Measurements from ENCODE around the gene ARHGAP36. TPM values are rescaled to one million over a fixed set of nuclear protein-coding genes. Genes with fewer than 3 reads are reported as not detected.

ARHGAP36 gene
- total RNA-seq, 4 donors from 2014 or later: not detected

- TF ChIP-seq, protein P1, sequence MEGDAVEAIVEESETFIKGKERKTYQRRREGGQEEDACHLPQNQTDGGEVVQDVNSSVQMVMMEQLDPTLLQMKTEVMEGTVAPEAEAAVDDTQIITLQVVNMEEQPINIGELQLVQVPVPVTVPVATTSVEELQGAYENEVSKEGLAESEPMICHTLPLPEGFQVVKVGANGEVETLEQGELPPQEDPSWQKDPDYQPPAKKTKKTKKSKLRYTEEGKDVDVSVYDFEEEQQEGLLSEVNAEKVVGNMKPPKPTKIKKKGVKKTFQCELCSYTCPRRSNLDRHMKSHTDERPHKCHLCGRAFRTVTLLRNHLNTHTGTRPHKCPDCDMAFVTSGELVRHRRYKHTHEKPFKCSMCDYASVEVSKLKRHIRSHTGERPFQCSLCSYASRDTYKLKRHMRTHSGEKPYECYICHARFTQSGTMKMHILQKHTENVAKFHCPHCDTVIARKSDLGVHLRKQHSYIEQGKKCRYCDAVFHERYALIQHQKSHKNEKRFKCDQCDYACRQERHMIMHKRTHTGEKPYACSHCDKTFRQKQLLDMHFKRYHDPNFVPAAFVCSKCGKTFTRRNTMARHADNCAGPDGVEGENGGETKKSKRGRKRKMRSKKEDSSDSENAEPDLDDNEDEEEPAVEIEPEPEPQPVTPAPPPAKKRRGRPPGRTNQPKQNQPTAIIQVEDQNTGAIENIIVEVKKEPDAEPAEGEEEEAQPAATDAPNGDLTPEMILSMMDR (IDR thresholded peaks at IDR 0.05): no peak
- DNase-seq (ENCODE audit: low spot score) (no peak), ATAC-seq (ENCODE audit: low FRiP score) (no peak)
Measured at GRCh38 chrX:131041667-131042066, 16.5 kb upstream of the ARHGAP36 start.

DNA sequence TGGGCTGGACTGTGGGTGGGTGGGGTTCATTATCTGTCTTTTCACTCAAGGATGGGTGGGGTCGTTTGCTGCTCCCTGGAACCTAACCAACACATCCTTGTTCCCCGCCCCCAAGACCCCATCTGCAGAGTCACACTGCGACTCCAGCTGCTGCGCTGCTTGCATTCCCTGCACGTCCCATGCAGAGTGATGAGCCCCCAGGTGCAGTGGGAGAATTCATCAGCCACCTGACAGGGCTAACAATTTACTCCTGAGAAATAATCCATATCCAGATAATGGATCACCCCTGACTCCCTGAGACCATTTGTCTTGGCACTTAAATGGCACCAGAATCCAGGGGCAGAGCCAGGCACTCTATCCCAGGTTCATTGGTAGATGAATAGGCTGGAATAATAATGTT, 12.4 kb upstream of the ARHGAP36 start:
- TF ChIP-seq, protein P1 (IDR thresholded peaks at IDR 0.05): no peak
- DNase-seq (ENCODE audit: low spot score) (no peak), ATAC-seq (ENCODE audit: low FRiP score) (no peak)

DNA sequence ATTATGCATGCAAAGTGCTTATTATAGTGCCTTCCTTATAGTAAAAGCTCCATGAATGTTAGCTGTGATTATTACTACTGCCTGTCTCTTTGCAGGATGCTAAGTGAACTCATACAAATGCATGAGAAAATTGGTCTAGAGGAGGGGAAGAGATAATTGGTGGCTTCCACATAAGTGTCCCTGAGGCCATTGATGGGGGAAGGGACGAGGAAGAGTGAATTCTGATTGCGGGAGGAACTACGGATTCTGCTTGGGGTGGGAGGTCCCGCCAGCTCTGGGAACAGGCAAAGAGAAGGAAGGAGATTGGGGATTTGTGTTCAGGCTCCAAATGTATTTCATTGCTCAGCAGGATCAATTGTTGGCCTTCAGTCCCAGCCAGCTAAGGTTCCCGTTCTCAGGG, 11.6 kb upstream of the ARHGAP36 start:
- ATAC-seq (ENCODE audit: low FRiP score): no peak
- DNase-seq (ENCODE audit: low spot score): no peak
- TF ChIP-seq, protein P1 (IDR thresholded peaks at IDR 0.05): no peak

DNA sequence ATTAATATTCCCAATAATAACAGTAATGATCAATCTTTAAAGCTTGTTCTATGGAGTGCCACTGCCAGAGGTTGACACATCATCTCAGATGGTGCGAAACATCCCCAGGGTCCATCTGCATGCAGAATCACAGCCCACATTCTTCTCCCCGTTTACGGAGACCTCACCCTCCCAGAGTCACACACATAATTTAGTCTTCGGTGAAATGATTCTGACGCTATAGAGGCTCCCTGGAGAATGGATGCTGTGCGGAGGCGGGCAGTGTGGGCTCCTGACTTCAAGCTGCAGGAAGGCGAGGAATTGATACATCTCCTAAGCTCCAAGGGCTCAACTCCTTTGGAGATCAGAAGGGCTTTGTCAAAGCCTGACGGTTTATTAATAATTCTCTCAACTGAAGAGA, 11.0 kb upstream of the ARHGAP36 start:
- ATAC-seq (ENCODE audit: low FRiP score) (no peak), DNase-seq (ENCODE audit: low spot score) (no peak)
- TF ChIP-seq, protein P1 (IDR thresholded peaks at IDR 0.05): no peak

DNA sequence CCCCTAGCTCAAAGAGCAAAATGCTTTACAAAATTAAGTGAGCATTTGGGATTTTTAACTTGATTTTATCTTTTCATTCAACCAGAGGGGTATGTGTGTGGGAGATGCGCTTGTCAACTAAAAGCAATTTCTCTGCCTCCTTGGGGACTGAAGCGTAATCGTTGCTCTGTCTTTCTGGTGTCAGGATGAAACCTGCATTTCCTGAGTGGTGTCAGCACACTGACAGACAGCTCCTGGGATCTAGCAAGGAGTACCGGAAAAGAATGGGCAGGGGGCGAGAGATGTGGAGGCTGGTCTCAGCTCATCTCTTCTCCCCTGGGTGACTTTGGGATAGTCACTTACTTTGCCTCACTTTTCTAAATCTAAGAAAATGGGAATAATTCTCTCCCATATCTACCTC, 5.1 kb upstream of the ARHGAP36 start:
- ATAC-seq (ENCODE audit: low FRiP score) (no peak), DNase-seq (ENCODE audit: low spot score) (no peak)
- TF ChIP-seq, protein P1 (IDR thresholded peaks at IDR 0.05): no peak

DNA sequence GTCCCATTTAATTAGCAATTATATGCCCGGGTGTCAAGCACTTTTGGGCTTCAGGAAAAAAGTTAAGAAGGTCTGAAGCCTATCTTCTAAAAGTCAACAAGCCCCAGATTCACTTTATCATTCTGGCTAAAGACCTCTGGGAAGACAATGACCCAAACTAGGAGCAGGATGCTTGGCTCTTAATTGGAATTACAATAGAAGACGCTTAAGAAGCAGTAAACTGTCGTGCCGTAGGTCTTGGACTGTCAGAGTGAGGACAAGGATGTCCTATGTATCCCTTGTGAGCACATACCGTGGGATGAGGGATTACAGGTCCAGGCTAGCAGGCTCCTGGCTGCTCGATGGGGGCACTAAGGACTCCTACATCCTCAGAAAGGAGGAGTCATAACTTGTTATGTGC, 3.2 kb upstream of the ARHGAP36 start:
- TF ChIP-seq, protein P1 (IDR thresholded peaks at IDR 0.05): no peak
- DNase-seq (ENCODE audit: low spot score): no peak
- no peak for ATAC-seq (ENCODE audit: low FRiP score)

- no peak for ATAC-seq (ENCODE audit: low FRiP score)
- DNase-seq (ENCODE audit: low spot score): no peak
- TF ChIP-seq, protein P1 (IDR thresholded peaks at IDR 0.05): no peak
Measured at GRCh38 chrX:131057706-131058105, 440 bp upstream of the ARHGAP36 start.
